Panc1 (cell line): Measurements from ENCODE around the gene WDHD1. TPM values are rescaled to one million over a fixed set of nuclear protein-coding genes. Genes with fewer than 3 reads are reported as not detected.

Source experiments
- ATAC-seq: fragments of 200-7000 bp; cut with Tn5 transposase; 2 replicates; pipeline ENCODE4 v1.9.1; 2020; ENCODE audit warnings: mild to moderate bottlenecking, moderate library complexity
- BruUV-seq: library from RNA; stranded (reverse); fragments of 400-500 nt; replicated peaks from 2 replicates; lab custom pipeline; 2021; lab: Mats Ljungman, UMichigan
- CTCF ChIA-PET: fragments of 300-600 bp; sonication (Branson Sonifier 250); formaldehyde crosslinking; loops from one replicate; lab custom pipeline; 2022; ENCODE audit warnings: antibody characterized with exemption; lab: Charles Lee
- POLR2A ChIA-PET: fragments of 300-600 bp; sonication (Branson Sonifier 250); formaldehyde crosslinking; loops from one replicate; lab custom pipeline; 2022; ENCODE audit warnings: antibody characterized with exemption; lab: Charles Lee
- DNase-seq: peaks from one replicate; pipeline ENCODE4 v3.0.0-alpha.2; 2010; ENCODE audit warnings: low read depth, low spot score
- H3K27ac ChIP-seq: 2 replicates; pipeline ENCODE4 v1.5.1; 2011; ENCODE audit warnings: mild to moderate bottlenecking, low read length, inconsistent platforms
- H3K27me3 ChIP-seq: fragments of 200-500 bp; sonication (Bioruptor generic); 2 replicates; pipeline ENCODE4 v1.6.0; 2014; ENCODE audit warnings: low read length, inconsistent platforms; ENCODE audit not compliant: control insufficient read depth, insufficient read depth
- H3K36me3 ChIP-seq: fragments of 200-500 bp; sonication (Bioruptor generic); 2 replicates; pipeline ENCODE4 v1.5.1; 2014; ENCODE audit warnings: inconsistent platforms, mild to moderate bottlenecking, low read length, moderate library complexity; ENCODE audit not compliant: control insufficient read depth, insufficient read depth
- H3K4me1 ChIP-seq: 2 replicates; pipeline ENCODE4 v1.5.1; 2011; ENCODE audit warnings: inconsistent platforms, mild to moderate bottlenecking, low read length, moderate library complexity; ENCODE audit not compliant: control insufficient read depth, insufficient read depth
- H3K4me3 ChIP-seq, 2 experiments: 2 replicates each; pipeline ENCODE4 v1.5.1; 2011 to 2012; ENCODE audit warnings: low read depth in 2 of 2, low read length in 2 of 2, mild to moderate bottlenecking in 2 of 2, inconsistent platforms in 1 of 2, moderate library complexity in 1 of 2
- H3K9me3 ChIP-seq: fragments of 200-500 bp; sonication (Bioruptor generic); 2 replicates; pipeline ENCODE4 v1.5.1; 2014; ENCODE audit warnings: low read depth, mild to moderate bottlenecking, inconsistent platforms, low read length, moderate library complexity; ENCODE audit not compliant: control insufficient read depth, insufficient read depth
- POLR2AphosphoS5 ChIP-seq: IDR thresholded peaks from 2 replicates; pipeline ENCODE4 v1.6.1; 2012; ENCODE audit warnings: mild to moderate bottlenecking, low read depth, low read length, moderate library complexity
- SIN3A ChIP-seq: IDR thresholded peaks from 2 replicates; pipeline ENCODE4 v1.6.1; 2012; ENCODE audit warnings: low read depth, mild to moderate bottlenecking, low read length, moderate library complexity, borderline replicate concordance; ENCODE audit not compliant: insufficient read depth
- TCF7L2 ChIP-seq: IDR thresholded peaks from 2 replicates; pipeline ENCODE4 v1.6.1; 2011; ENCODE audit warnings: mild to moderate bottlenecking, low read depth, low read length, inconsistent platforms
- in situ Hi-C: cut with HindIII; loops from 2 replicates; pipeline ENCODE4 v1.10.0; 2016; ENCODE audit warnings: low sequenced_read_pairs, low pct_unique_long_range_greater_than_20kb
- intact Hi-C: fragments of 100-400 bp; cut with micrococcal nuclease; formaldehyde crosslinking; loops from one replicate; pipeline ENCODE4 v1.10.0; 2022; ENCODE audit not compliant: unreplicated experiment
- total RNA-seq: library from RNA; stranded (reverse); gene quantifications from one replicate; pipeline ENCODE4 v1.2.1, GENCODE V29; 2021; ENCODE audit not compliant: unreplicated experiment
- TF ChIP-seq, protein P1 (sequence below), 2 experiments: IDR thresholded peaks; 2 replicates each; pipeline ENCODE4 v1.6.1; 2011 to 2012; ENCODE audit warnings: low read depth in 2 of 2, control low read depth in 1 of 2, low read length in 1 of 2, mild to moderate bottlenecking in 1 of 2, moderate library complexity in 1 of 2; ENCODE audit not compliant: insufficient read depth in 1 of 2
- TF ChIP-seq, protein P2 (sequence below): fragments of 450-650 bp; IDR thresholded peaks from 2 replicates; pipeline ENCODE4 v1.5.1; 2017; ENCODE audit warnings: mild to moderate bottlenecking

The WDHD1 gene
- total RNA-seq, 1 experiment from 2014 or later: 21.7 TPM

DNA sequence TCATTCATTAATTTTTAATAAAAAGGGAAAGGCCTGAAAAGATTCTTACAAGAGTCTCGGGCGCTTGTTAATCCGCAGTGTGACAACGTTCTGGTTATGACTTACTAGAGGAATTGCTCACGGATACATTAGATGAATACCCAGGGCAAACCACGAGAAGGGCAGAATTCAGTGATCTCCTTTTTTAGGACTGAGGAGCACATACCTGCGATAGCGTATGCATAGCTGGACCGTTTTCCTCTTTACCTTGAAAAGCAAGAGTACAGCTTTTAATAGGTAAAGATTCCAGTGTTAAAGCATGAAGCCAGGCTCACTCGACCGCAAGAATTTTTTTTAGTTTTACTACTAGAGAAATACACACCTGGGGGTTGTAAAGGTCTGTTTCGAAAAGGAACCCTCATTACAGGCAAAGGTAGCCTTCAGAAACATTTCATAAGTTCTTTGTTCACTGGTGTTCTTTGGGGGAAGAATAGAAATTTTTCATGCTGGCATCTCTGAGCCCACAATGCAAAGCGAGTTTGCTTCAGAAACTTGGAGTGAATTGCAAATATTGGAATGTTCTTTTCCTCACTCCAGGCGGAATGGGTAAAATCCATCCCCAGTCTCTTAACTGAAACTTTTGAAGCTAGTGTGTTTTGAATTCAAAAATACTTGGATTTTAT lies 25.5 kb upstream of the WDHD1 start:
- peaks cover 10% of the 10 kb centered on the region for H3K4me1 ChIP-seq
- no TSS peak for BruUV-seq
- peaks cover 14% of the 10 kb centered on the region for H3K36me3 ChIP-seq
- H3K9me3 ChIP-seq: no peaks in the 10 kb centered on the region
- CTCF ChIA-PET: interaction anchor here (0.6 kb wide), 1 partner anchor 61 kb away, joined by 5 read pairs; no protein-coding TSS in a partner anchor
- no peaks in the 10 kb centered on the region for H3K27me3 ChIP-seq
- in situ Hi-C loops: no loop called here
- intact Hi-C loops: no loop called here
- ATAC-seq: no peak
- H3K4me3 ChIP-seq: peak overlapping the region; percentile 86 to 92
- POLR2A ChIA-PET: interaction anchor here (0.6 to 1.4 kb wide), 2 partner anchors 22 to 229 kb away, joined by 4 read pairs; no protein-coding TSS in a partner anchor
- no peak for TF ChIP-seq SIN3A
- TF ChIP-seq, protein P1, sequence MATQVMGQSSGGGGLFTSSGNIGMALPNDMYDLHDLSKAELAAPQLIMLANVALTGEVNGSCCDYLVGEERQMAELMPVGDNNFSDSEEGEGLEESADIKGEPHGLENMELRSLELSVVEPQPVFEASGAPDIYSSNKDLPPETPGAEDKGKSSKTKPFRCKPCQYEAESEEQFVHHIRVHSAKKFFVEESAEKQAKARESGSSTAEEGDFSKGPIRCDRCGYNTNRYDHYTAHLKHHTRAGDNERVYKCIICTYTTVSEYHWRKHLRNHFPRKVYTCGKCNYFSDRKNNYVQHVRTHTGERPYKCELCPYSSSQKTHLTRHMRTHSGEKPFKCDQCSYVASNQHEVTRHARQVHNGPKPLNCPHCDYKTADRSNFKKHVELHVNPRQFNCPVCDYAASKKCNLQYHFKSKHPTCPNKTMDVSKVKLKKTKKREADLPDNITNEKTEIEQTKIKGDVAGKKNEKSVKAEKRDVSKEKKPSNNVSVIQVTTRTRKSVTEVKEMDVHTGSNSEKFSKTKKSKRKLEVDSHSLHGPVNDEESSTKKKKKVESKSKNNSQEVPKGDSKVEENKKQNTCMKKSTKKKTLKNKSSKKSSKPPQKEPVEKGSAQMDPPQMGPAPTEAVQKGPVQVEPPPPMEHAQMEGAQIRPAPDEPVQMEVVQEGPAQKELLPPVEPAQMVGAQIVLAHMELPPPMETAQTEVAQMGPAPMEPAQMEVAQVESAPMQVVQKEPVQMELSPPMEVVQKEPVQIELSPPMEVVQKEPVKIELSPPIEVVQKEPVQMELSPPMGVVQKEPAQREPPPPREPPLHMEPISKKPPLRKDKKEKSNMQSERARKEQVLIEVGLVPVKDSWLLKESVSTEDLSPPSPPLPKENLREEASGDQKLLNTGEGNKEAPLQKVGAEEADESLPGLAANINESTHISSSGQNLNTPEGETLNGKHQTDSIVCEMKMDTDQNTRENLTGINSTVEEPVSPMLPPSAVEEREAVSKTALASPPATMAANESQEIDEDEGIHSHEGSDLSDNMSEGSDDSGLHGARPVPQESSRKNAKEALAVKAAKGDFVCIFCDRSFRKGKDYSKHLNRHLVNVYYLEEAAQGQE (IDR thresholded peaks at IDR 0.05; ENCODE audit: insufficient read depth in 1 of 2, low read depth in 2 of 2, low read length in 1 of 2): no peak
- no peak for TF ChIP-seq TCF7L2
- TF ChIP-seq, protein P2, sequence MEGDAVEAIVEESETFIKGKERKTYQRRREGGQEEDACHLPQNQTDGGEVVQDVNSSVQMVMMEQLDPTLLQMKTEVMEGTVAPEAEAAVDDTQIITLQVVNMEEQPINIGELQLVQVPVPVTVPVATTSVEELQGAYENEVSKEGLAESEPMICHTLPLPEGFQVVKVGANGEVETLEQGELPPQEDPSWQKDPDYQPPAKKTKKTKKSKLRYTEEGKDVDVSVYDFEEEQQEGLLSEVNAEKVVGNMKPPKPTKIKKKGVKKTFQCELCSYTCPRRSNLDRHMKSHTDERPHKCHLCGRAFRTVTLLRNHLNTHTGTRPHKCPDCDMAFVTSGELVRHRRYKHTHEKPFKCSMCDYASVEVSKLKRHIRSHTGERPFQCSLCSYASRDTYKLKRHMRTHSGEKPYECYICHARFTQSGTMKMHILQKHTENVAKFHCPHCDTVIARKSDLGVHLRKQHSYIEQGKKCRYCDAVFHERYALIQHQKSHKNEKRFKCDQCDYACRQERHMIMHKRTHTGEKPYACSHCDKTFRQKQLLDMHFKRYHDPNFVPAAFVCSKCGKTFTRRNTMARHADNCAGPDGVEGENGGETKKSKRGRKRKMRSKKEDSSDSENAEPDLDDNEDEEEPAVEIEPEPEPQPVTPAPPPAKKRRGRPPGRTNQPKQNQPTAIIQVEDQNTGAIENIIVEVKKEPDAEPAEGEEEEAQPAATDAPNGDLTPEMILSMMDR: no peak
- TF ChIP-seq POLR2AphosphoS5: no peak
- H3K27ac ChIP-seq: peak overlapping the region; percentile 95
- DNase-seq: no peak

DNA sequence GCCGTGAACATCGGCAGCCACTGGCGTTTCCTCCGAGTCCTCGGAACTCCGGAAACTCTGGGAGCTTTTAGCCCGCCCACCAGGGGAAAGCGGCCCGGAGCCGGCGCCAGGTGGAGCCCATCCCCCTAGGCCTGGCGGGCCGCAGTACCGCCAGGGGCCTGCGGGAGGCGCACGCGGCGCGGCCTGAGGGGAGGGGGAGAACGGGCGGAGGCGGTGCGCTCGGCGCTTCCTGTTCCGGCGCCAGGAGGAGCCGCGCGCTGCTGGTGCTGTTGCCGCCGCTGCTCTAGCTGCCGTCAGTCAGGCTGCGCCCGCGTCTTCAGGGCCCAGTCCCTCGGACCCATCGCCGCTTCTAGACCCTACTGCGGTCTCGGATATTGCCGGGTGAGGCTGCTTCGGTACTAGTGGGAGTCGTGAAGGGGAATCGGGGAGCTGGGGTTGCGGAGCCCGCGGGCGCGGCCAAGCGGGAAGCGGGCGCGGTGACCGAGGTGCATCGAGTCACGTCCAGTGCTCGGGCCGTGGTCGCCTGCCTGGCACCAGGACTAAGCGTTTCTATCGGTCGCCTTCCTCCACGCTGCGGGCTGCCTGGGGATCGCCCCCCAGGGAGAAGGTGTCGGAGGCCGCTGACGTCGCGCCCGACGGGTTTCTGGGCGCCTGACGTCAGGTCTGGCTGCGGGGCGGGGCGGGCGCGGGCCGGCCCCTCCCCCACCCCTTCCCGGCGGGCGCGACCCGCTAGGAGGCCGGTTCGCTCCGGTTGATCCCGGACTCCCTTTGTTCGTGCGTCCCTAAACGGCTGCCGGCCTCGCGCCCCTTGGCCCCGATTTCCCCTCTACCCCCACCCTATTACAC lies 24.7 kb upstream of the WDHD1 start, which contains the start of gene MAPK1IP1L:
Gene MAPK1IP1L, plus strand, starts transcription at position 225 of the 846 bp plus-strand sequence. CDS start 10,037 bp downstream, outside the sequence.
- peaks cover 10% of the 10 kb centered on the region for H3K4me1 ChIP-seq
- in situ Hi-C loops: no loop called here
- H3K27me3 ChIP-seq: no peaks in the 10 kb centered on the region
- DNase-seq (peak; percentile 56), ATAC-seq (peak; percentile 94)
- TF ChIP-seq POLR2AphosphoS5 (peak; percentile 96), TCF7L2 (no peak)
- TF ChIP-seq, protein P2: peak; percentile 98
- no peaks in the 10 kb centered on the region for H3K9me3 ChIP-seq
- ChIA-PET POLR2A (interaction anchor here (0.6 to 1.4 kb wide), 3 partner anchors 21 to 1098 kb away, joined by 3 to 4 read pairs (median 4); no protein-coding TSS in a partner anchor), CTCF (interaction anchor here (0.6 to 1.2 kb wide), 2 partner anchors 62 to 219 kb away, joined by 3 to 5 read pairs; partner anchors contain the start of gene FBXO34)
- no TSS peak for BruUV-seq
- peak within 1 kb of the TSS; percentile 95 for H3K27ac ChIP-seq
- intact Hi-C loops: no loop called here
- peak within 1 kb of the TSS; percentile 86 to 92 for H3K4me3 ChIP-seq
- H3K36me3 ChIP-seq: peaks cover 10% of the 10 kb centered on the region
